OCI-LY7 (cell line): ENCODE measurements around the gene LRRC56. TPM values are rescaled to one million over a fixed set of nuclear protein-coding genes. Genes with fewer than 3 reads are reported as not detected.

Experiments
- BruUV-seq: library from RNA; stranded (reverse); fragments of 400-500 nt; replicated peaks from 2 replicates; lab custom pipeline; 2021; lab: Mats Ljungman, UMichigan
- CTCF ChIA-PET: fragments of 300-600 bp; sonication (Branson Sonifier 250); formaldehyde crosslinking; loops from one replicate; lab custom pipeline; 2022; ENCODE audit warnings: antibody characterized with exemption; ENCODE audit not compliant: unreplicated experiment; lab: Charles Lee
- POLR2A ChIA-PET: fragments of 300-600 bp; sonication (Branson Sonifier 250); formaldehyde crosslinking; loops from one replicate; lab custom pipeline; 2022; ENCODE audit warnings: antibody characterized with exemption; lab: Charles Lee
- DNase-seq: peaks from one replicate; pipeline ENCODE4 v3.0.0-alpha.2; 2015; ENCODE audit warnings: low spot score
- H2AFZ ChIP-seq: fragments of 200-600 bp; sonication (generic), shearing (Covaris generic); 2 replicates; pipeline ENCODE4 v1.6.1; 2014; ENCODE audit warnings: mild to moderate bottlenecking, antibody characterized with exemption, low read length, moderate library complexity
- H3K27ac ChIP-seq: fragments of 200-600 bp; sonication (generic); 2 replicates; pipeline ENCODE4 v1.5.1; 2014; ENCODE audit warnings: mixed run types, low read depth, mild to moderate bottlenecking, moderate library complexity, low read length, inconsistent platforms; ENCODE audit not compliant: poor library complexity, severe bottlenecking
- H3K36me3 ChIP-seq: fragments of 200-600 bp; sonication (generic); 2 replicates; pipeline ENCODE4 v1.6.1; 2014; ENCODE audit warnings: mild to moderate bottlenecking, antibody characterized with exemption, low read length, moderate library complexity, mixed read lengths; ENCODE audit not compliant: insufficient read depth
- H3K4me1 ChIP-seq: fragments of 200-600 bp; sonication (generic); 2 replicates; pipeline ENCODE4 v1.5.1; 2014; ENCODE audit warnings: mild to moderate bottlenecking, low read length; ENCODE audit not compliant: insufficient read depth, poor library complexity, severe bottlenecking
- H3K4me2 ChIP-seq: fragments of 200-600 bp; sonication (generic); 2 replicates; pipeline ENCODE4 v1.6.1; 2014; ENCODE audit warnings: mild to moderate bottlenecking, low read length
- H3K4me3 ChIP-seq: fragments of 200-600 bp; sonication (generic); 2 replicates; pipeline ENCODE4 v1.5.1; 2014; ENCODE audit warnings: mild to moderate bottlenecking, low read depth, low read length; ENCODE audit not compliant: poor library complexity, severe bottlenecking
- H3K79me2 ChIP-seq: fragments of 200-600 bp; sonication (generic); 2 replicates; pipeline ENCODE4 v1.6.1; 2016; ENCODE audit warnings: low read depth, mild to moderate bottlenecking, low read length, moderate library complexity, mixed read lengths; ENCODE audit not compliant: insufficient read depth
- H3K9me2 ChIP-seq: fragments of 200-600 bp; sonication (generic); 2 replicates; pipeline ENCODE4 v1.6.1; 2016; ENCODE audit warnings: mild to moderate bottlenecking, low read length, mixed read lengths; ENCODE audit not compliant: insufficient read depth
- H3K9me3 ChIP-seq: fragments of 200-600 bp; sonication (generic); 2 replicates; pipeline ENCODE4 v1.6.1; 2014; ENCODE audit warnings: mild to moderate bottlenecking, mixed run types, low read length, mixed read lengths
- H4K20me1 ChIP-seq: fragments of 200-600 bp; sonication (generic); 2 replicates; pipeline ENCODE4 v1.6.1; 2014; ENCODE audit warnings: mild to moderate bottlenecking, antibody characterized with exemption, low read length, moderate library complexity, mixed read lengths; ENCODE audit not compliant: insufficient read depth
- EZH2phosphoT487 ChIP-seq: fragments of 200-600 bp; sonication (generic); IDR thresholded peaks from 2 replicates; pipeline ENCODE4 v1.6.1; 2018; ENCODE audit warnings: low read depth, borderline replicate concordance, mild to moderate bottlenecking, mixed run types, antibody characterized with exemption, low read length, moderate library complexity, mixed read lengths
- intact Hi-C: fragments of 100-400 bp; cut with micrococcal nuclease; formaldehyde crosslinking; loops from one replicate; pipeline ENCODE4 v1.10.0; 2022; ENCODE audit not compliant: unreplicated experiment
- total RNA-seq, 2 experiments: library from RNA; depleted of rRNA in 1 of 2; stranded (reverse); fragments of >200 nt in 1 of 2; shearing (Covaris generic) in 1 of 2; gene quantifications; 2 replicates each; pipeline ENCODE4 v1.2.3, GENCODE V29; 2014 to 2022
- TF ChIP-seq, protein P1 (sequence below): fragments of 200-600 bp; sonication (generic); conservative IDR thresholded peaks from 2 replicates; pipeline ENCODE4 v1.5.1; 2014; ENCODE audit warnings: mild to moderate bottlenecking, antibody characterized with exemption, low read length, moderate library complexity, mixed read lengths

LRRC56 gene
- total RNA-seq, 2 experiments from 2014 or later = 1.6 to 2.5 TPM

DNA sequence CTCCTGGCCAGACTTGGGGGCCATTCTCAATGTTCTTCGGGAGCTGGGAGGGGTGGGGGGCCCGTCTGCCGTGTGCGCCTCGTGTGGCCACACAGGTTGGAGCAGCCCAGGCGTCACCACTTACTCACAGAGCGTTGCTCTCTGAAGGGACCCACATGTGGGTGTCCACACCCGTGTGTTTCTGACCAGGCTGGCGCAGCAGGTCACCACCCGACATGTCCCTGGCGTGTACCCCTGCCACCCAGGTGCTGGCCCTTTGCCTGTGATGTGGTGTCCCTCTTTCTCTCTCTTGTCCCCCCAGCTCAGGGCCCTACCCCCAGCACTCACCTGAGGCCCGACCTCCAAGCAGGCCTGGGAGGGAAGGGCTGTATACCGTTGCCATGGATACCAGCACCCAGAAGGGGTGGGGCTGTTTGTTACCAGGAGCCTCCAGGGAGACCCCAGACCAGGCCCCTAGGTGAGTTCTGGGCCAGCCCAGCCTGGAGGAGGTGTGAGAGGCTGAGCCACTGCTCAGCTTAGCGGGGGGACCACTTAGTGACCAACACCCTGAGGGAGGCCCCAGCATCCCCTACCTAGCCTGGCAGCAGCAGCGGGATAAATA, 21.8 kb downstream of the LRRC56 start:
- H3K4me2 ChIP-seq = no peak overlapping the region
- H3K4me3 ChIP-seq = no peak overlapping the region
- H3K27ac ChIP-seq = no peak overlapping the region
- intact Hi-C loops = loop anchor here (5.0 kb wide), 1 partner anchor 163 kb away; no protein-coding TSS in a partner anchor
- DNase-seq = peak; percentile 54
- BruUV-seq = no TSS peak
- no peaks in the 10 kb centered on the region for H3K9me2 ChIP-seq
- no peaks in the 10 kb centered on the region for H3K9me3 ChIP-seq
- H4K20me1 ChIP-seq = no peaks in the 10 kb centered on the region
- ChIA-PET CTCF (no interaction called here), POLR2A (interaction anchor here (1.1 kb wide), 1 partner anchor 17 kb away, joined by 5 read pairs; the partner anchor contains the start of gene PHRF1)
- H3K36me3 ChIP-seq = no peaks in the 10 kb centered on the region
- TF ChIP-seq EZH2phosphoT487 = no peak
- TF ChIP-seq, protein P1, sequence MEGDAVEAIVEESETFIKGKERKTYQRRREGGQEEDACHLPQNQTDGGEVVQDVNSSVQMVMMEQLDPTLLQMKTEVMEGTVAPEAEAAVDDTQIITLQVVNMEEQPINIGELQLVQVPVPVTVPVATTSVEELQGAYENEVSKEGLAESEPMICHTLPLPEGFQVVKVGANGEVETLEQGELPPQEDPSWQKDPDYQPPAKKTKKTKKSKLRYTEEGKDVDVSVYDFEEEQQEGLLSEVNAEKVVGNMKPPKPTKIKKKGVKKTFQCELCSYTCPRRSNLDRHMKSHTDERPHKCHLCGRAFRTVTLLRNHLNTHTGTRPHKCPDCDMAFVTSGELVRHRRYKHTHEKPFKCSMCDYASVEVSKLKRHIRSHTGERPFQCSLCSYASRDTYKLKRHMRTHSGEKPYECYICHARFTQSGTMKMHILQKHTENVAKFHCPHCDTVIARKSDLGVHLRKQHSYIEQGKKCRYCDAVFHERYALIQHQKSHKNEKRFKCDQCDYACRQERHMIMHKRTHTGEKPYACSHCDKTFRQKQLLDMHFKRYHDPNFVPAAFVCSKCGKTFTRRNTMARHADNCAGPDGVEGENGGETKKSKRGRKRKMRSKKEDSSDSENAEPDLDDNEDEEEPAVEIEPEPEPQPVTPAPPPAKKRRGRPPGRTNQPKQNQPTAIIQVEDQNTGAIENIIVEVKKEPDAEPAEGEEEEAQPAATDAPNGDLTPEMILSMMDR = peak; percentile 64
- peaks cover 39% of the 10 kb centered on the region for H3K4me1 ChIP-seq
- H2AFZ ChIP-seq = no peak overlapping the region
- no peaks in the 10 kb centered on the region for H3K79me2 ChIP-seq

DNA sequence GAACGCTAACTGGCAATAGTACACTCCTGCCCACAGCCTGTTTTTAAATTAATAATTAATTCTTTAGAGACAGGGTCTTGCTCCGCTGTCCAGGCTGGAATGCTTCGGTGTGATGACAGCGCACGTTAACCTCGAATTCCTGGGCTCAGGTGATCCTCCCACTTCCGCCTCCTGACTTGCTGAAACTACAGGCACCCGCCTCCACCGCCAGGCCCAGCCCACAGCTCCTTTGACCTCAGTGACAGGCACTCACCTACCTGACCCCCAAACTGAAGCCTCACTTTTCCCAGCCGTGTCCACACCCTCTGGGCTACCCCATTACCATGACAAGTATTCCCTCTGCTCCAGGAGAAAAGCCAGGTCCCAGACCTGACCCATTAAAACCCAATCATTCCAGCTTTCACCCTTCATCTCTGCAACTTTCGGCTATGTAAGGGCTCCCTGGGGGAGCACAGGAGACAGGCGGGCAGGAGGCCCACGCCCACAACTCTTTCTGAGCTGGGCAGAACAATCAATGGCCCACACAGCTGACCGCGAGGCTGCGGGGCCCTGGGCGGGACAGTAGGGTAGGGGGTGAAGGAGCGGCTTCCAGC, 22.5 kb downstream of the LRRC56 start:
- H3K27ac ChIP-seq = no peak overlapping the region
- no peaks in the 10 kb centered on the region for H3K36me3 ChIP-seq
- H3K4me2 ChIP-seq = peak overlapping the region; percentile 77
- no peak for DNase-seq
- BruUV-seq = no TSS peak
- intact Hi-C loops = loop anchor here (5.0 kb wide), 1 partner anchor 162 kb away; no protein-coding TSS in a partner anchor
- no peaks in the 10 kb centered on the region for H3K79me2 ChIP-seq
- H2AFZ ChIP-seq = no peak overlapping the region; the same call in 1 of the 2 replicates
- peaks cover 32% of the 10 kb centered on the region for H3K4me1 ChIP-seq
- no peaks in the 10 kb centered on the region for H3K9me3 ChIP-seq
- no peak for TF ChIP-seq EZH2phosphoT487
- H3K9me2 ChIP-seq = no peaks in the 10 kb centered on the region
- peak overlapping the region; percentile 73 for H3K4me3 ChIP-seq
- ChIA-PET POLR2A (interaction anchor here (0.9 to 1.1 kb wide), 2 partner anchors 16 to 42 kb away, joined by 4 to 5 read pairs; partner anchors contain the start of gene PHRF1), CTCF (no interaction called here)
- H4K20me1 ChIP-seq = no peaks in the 10 kb centered on the region

DNA sequence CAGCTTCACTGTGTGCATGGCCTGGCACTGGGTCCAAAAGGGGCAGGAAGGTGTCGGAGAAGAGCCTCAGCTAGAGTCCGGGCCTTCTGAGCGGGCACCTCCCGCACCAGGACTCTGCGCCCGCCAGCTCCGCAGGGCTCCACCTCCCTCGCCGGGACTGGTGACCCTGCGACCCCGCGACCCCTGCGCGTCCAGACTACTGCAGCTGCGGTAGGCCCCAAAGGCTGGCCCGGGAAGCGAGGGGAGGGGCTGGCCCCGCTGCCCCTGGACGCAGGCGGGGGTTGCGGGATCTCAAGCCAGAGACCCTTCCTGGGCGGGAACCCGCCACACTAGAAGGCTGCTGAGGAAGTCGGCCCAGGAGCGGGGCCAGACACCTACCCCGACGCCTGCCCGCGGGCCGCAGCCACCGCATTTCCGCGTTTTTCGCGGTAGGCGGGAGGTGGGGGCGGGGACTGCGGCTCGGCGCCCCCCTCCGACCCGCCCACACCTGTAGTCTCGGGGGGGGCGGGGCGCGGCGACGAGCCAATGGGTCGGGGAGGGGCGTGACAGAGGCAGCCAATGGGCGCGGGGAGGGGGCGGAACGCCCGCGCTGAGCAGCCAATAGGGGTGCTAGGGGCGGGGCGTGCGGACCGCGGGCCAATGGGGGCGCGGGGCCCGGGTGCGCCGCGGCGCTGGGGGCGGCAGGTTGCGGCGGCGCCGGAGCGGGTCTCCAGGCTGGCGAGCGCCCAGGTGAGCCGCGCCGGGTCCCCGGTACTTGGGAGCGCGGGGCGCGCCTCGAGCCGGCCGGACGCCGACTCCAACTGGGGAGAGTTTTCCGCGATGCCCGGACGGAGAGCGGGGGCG, 23.2 kb downstream of the LRRC56 start, which contains the start of the genes LMNTD2 and RASSF7:
Gene LMNTD2 (minus strand): TSS at position 434 of the 843 bp plus-strand sequence. CDS start 22 bp downstream, at position 412.
Gene RASSF7 (plus strand): TSS at position 666 of the 843 bp plus-strand sequence. CDS start 799 bp downstream, outside the sequence.
- H3K36me3 ChIP-seq = no peaks in the 10 kb centered on the region
- peak; percentile 97 for DNase-seq
- H3K9me2 ChIP-seq = no peaks in the 10 kb centered on the region
- peak within 1 kb of the TSS; percentile 97 for H3K4me2 ChIP-seq
- ChIA-PET POLR2A (interaction anchor here (0.9 to 1.1 kb wide), 2 partner anchors 15 to 41 kb away, joined by 4 to 5 read pairs; partner anchors contain the start of gene PHRF1), CTCF (no interaction called here)
- peaks cover 28% of the 10 kb centered on the region for H3K4me1 ChIP-seq
- no peaks in the 10 kb centered on the region for H3K9me3 ChIP-seq
- no TSS peak for BruUV-seq
- TF ChIP-seq EZH2phosphoT487 = no peak
- TF ChIP-seq, protein P1 = no peak
- no peaks in the 10 kb centered on the region for H3K79me2 ChIP-seq
- no peak within 1 kb of the TSS for H3K27ac ChIP-seq
- peak within 1 kb of the TSS; percentile 86 for H3K4me3 ChIP-seq
- no peaks in the 10 kb centered on the region for H4K20me1 ChIP-seq
- peak within 1 kb of the TSS; percentile 35; the same call in 1 of the 2 replicates for H2AFZ ChIP-seq
- intact Hi-C loops = loop anchor here (1.0 kb wide), 1 partner anchor 19 kb away; no protein-coding TSS in a partner anchor
